ENCODE data around the gene SOX1.

DNA sequence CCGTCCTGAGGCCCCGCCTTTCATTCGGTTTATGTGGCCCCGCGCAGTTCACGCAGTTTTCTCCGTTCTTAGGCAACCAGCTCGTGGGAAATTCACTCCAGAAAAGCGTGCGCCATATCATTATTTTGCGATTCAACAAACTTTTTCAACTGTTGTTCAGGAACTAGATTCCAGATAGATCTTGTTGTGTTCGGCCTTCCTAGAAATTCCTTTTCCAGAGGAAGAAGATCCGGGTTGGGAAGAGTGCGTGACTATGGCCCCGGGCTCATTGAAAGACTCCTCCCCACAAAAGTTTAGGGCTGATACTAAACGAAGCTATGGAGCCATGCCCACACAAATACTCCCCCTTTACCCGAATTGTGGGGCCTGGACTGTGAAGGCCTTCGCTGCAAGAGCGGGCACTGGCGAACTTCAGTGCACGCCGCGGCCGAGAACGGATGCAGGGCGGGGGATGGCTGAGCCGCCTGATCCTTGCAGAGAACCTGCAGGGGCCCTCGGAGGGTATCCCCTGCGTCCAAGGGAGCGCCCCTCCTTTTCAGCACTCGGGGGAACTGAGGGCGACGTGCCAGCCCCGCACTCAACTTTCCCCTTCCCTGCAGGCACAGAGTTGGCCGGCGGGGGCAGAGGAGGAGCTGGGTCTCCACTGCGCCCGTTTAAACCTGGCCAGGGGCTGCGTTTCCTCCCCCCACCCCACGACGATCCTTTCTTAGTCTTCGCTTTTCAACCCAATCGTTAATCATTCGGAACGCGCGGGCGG lies 904 bp upstream of the SOX1 start:
- TF ChIP-seq POLR2A (IDR thresholded peaks at IDR 0.05), result no peak
- TF ChIP-seq, protein P1, sequence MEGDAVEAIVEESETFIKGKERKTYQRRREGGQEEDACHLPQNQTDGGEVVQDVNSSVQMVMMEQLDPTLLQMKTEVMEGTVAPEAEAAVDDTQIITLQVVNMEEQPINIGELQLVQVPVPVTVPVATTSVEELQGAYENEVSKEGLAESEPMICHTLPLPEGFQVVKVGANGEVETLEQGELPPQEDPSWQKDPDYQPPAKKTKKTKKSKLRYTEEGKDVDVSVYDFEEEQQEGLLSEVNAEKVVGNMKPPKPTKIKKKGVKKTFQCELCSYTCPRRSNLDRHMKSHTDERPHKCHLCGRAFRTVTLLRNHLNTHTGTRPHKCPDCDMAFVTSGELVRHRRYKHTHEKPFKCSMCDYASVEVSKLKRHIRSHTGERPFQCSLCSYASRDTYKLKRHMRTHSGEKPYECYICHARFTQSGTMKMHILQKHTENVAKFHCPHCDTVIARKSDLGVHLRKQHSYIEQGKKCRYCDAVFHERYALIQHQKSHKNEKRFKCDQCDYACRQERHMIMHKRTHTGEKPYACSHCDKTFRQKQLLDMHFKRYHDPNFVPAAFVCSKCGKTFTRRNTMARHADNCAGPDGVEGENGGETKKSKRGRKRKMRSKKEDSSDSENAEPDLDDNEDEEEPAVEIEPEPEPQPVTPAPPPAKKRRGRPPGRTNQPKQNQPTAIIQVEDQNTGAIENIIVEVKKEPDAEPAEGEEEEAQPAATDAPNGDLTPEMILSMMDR (IDR thresholded peaks at IDR 0.05), result no peak
- no peak for TF ChIP-seq POLR2AphosphoS5 (IDR thresholded peaks at IDR 0.05)
- TF ChIP-seq EP300 (IDR thresholded peaks at IDR 0.05), result no peak
